Esophagus muscularis mucosa (tissue), 3 donors: ENCODE results near the gene CELSR1.

Source experiments
- POLR2A ChIP-seq: fragments of 450-650 bp; IDR thresholded peaks from one replicate; pipeline ENCODE4 v1.6.1; 2017; ENCODE audit warnings: antibody characterized with exemption, moderate library complexity, mild to moderate bottlenecking, low read depth
- POLR2AphosphoS5 ChIP-seq, 2 donors: sonication (generic); formaldehyde crosslinking; IDR thresholded peaks; one replicate each; pipeline ENCODE4 v1.6.1; 2017; ENCODE audit warnings: antibody characterized with exemption in 2 of 2
- TF ChIP-seq, protein P1 (sequence below), 3 experiments: fragments of 200-600 bp in 2 of 3; fragments of 450-650 bp in 1 of 3; sonication (generic) in 2 of 3; IDR thresholded peaks; one replicate each; pipeline ENCODE4 v1.5.1; 2017 to 2019; ENCODE audit warnings: antibody characterized with exemption in 3 of 3, mild to moderate bottlenecking in 2 of 3, moderate library complexity in 1 of 3

DNA sequence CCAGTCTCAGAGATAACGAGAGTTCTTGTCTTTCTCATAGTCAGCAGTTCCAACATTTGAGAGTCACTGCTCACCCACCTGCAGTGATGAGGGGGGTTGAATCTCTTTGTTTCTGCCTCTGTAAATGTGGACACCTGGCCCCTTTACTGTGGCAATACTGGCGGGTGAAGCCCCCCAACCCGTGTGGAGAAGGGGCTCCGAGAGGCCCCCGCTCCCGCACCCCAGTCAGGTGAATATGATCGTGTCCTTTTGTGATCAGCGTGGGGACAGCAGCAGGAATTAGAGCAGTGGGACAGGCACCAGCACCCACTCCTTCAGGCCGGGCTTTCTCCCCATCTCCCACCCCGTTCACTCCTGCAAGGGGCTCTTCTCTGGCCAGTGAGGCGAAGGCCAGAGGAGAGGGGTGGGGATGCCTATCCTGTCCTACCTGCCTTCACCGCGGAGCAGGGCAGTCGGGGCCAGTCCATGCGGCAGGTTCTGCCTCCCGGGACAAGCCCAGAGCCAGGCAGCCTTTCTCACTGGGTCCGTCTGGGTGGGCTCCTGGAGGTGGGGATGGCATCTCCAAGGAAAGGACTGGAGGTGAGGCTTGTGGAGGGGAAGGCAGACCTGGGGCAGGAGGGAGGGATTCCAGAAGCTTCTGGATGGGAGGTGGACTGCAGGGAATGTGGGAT, 12.7 kb upstream of the CELSR1 start:
- TF ChIP-seq POLR2A (no peak), POLR2AphosphoS5 (IDR thresholded peaks at IDR 0.05) (no peak)
- TF ChIP-seq, protein P1, sequence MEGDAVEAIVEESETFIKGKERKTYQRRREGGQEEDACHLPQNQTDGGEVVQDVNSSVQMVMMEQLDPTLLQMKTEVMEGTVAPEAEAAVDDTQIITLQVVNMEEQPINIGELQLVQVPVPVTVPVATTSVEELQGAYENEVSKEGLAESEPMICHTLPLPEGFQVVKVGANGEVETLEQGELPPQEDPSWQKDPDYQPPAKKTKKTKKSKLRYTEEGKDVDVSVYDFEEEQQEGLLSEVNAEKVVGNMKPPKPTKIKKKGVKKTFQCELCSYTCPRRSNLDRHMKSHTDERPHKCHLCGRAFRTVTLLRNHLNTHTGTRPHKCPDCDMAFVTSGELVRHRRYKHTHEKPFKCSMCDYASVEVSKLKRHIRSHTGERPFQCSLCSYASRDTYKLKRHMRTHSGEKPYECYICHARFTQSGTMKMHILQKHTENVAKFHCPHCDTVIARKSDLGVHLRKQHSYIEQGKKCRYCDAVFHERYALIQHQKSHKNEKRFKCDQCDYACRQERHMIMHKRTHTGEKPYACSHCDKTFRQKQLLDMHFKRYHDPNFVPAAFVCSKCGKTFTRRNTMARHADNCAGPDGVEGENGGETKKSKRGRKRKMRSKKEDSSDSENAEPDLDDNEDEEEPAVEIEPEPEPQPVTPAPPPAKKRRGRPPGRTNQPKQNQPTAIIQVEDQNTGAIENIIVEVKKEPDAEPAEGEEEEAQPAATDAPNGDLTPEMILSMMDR (IDR thresholded peaks at IDR 0.05) = no peak
